ENCODE results near the gene SLFN12.
"Not testable (repeated sequence)": the region's sequence is repeated elsewhere in the genome, so short reads cannot be mapped to it uniquely, and the experiment has no call there.

SLFN12 gene

GRCh38 chr17:35467824-35468223 is 35.5 kb upstream of the SLFN12 start:
- no peak overlapping the region for H3K4me3 ChIP-seq (ENCODE audit: low read depth, low read length)
- TF ChIP-seq CTCF (IDR thresholded peaks at IDR 0.05; ENCODE audit: low read depth, low read length): no peak
- TF ChIP-seq MAX (IDR thresholded peaks at IDR 0.05; ENCODE audit: low read depth, low read length): no peak
- no peak for TF ChIP-seq MYC (IDR thresholded peaks at IDR 0.05; ENCODE audit: low read depth, low read length)
- no peak for DNase-seq (ENCODE audit: low read depth)

GRCh38 chr17:35460354-35460851 is 28.1 kb upstream of the SLFN12 start:
- no peak for TF ChIP-seq POLR2A (IDR thresholded peaks at IDR 0.05; ENCODE audit: extremely low read depth, insufficient read length)
- no peak for TF ChIP-seq CTCF (IDR thresholded peaks at IDR 0.05; ENCODE audit: low read depth, low read length)
- TF ChIP-seq MYC (IDR thresholded peaks at IDR 0.05; ENCODE audit: low read depth, low read length): no peak
- TF ChIP-seq MAX (IDR thresholded peaks at IDR 0.05; ENCODE audit: low read depth, low read length): no peak
- H3K4me3 ChIP-seq (ENCODE audit: low read depth, low read length): no peak overlapping the region
- no peak for DNase-seq (ENCODE audit: low read depth)

- H3K4me3 ChIP-seq (ENCODE audit: low read depth, low read length); DNase-seq (ENCODE audit: low read depth): not testable (repeated sequence)
These were observed 21.7 kb upstream of the SLFN12 start for GRCh38 chr17:35454035-35454434.

GRCh38 chr17:35453171-35453570 is 20.9 kb upstream of the SLFN12 start:
- no peak for DNase-seq (ENCODE audit: low read depth)
- no peak overlapping the region for H3K4me3 ChIP-seq (ENCODE audit: low read depth, low read length)
- no peak for TF ChIP-seq CTCF (IDR thresholded peaks at IDR 0.05; ENCODE audit: low read depth, low read length)
- TF ChIP-seq POLR2A (IDR thresholded peaks at IDR 0.05; ENCODE audit: extremely low read depth, insufficient read length): no peak
- TF ChIP-seq MYC (IDR thresholded peaks at IDR 0.05; ENCODE audit: low read depth, low read length): no peak
- no peak for TF ChIP-seq MAX (IDR thresholded peaks at IDR 0.05; ENCODE audit: low read depth, low read length)

- TF ChIP-seq MYC (IDR thresholded peaks at IDR 0.05; ENCODE audit: low read depth, low read length): 0 out of 2 replicates have a peak, but pooled peaks have one; percentile 52
- no peak for TF ChIP-seq CTCF (IDR thresholded peaks at IDR 0.05; ENCODE audit: low read depth, low read length)
- peak; percentile 48 for TF ChIP-seq POLR2A (IDR thresholded peaks at IDR 0.05; ENCODE audit: extremely low read depth, insufficient read length)
- peak; percentile 46; the same call in 1 of the 2 replicates for TF ChIP-seq MAX (IDR thresholded peaks at IDR 0.05; ENCODE audit: low read depth, low read length)
- peak; percentile 91 for DNase-seq (ENCODE audit: low read depth)
- peak overlapping the region; percentile 85 for H3K4me3 ChIP-seq (ENCODE audit: low read depth, low read length)
These were observed 17.2 kb upstream of the SLFN12 start for GRCh38 chr17:35449371-35449931.

- DNase-seq (ENCODE audit: low read depth): no peak
- peak overlapping the region; percentile 85 for H3K4me3 ChIP-seq (ENCODE audit: low read depth, low read length)
- TF ChIP-seq MAX (IDR thresholded peaks at IDR 0.05; ENCODE audit: low read depth, low read length) (no peak), CTCF (IDR thresholded peaks at IDR 0.05; ENCODE audit: low read depth, low read length) (no peak), POLR2A (IDR thresholded peaks at IDR 0.05; ENCODE audit: extremely low read depth, insufficient read length) (no peak), MYC (IDR thresholded peaks at IDR 0.05; ENCODE audit: low read depth, low read length) (no peak)
These were observed 16.6 kb upstream of the SLFN12 start for GRCh38 chr17:35448899-35449227.
